ENCODE results near the gene TOLLIP.

The TOLLIP gene

GRCh38 chr11:1260620-1261019 lies 48.8 kb downstream of the TOLLIP start:
- no peak for DNase-seq (ENCODE audit: extremely low spot score)
- ChIA-PET POLR2A (no interaction called here), CTCF (interaction anchor here (0.5 kb wide), 1 partner anchor 370 kb away, joined by 4 read pairs; no protein-coding TSS in a partner anchor)
- TF ChIP-seq FOXK2 (IDR thresholded peaks at IDR 0.05): no peak
- no peak for TF ChIP-seq SUZ12 (IDR thresholded peaks at IDR 0.05)
- no peak for TF ChIP-seq NFRKB (IDR thresholded peaks at IDR 0.05)
- no peak for TF ChIP-seq HDGF (IDR thresholded peaks at IDR 0.05; ENCODE audit: borderline replicate concordance)

GRCh38 chr11:1260023-1260501 lies 49.4 kb downstream of the TOLLIP start:
- ChIA-PET CTCF (interaction anchor here (0.5 kb wide), 1 partner anchor 371 kb away, joined by 4 read pairs; no protein-coding TSS in a partner anchor), POLR2A (no interaction called here)
- TF ChIP-seq TARDBP (IDR thresholded peaks at IDR 0.05) (no peak), ELF4 (IDR thresholded peaks at IDR 0.05) (no peak), NFRKB (IDR thresholded peaks at IDR 0.05) (no peak), HDGF (IDR thresholded peaks at IDR 0.05; ENCODE audit: borderline replicate concordance) (no peak), SP1 (IDR thresholded peaks at IDR 0.05) (no peak), FOXM1 (IDR thresholded peaks at IDR 0.05; ENCODE audit: borderline replicate concordance) (no peak), BHLHE40 (IDR thresholded peaks at IDR 0.05; ENCODE audit: borderline replicate concordance) (no peak), ARNT (IDR thresholded peaks at IDR 0.05) (no peak), SUZ12 (IDR thresholded peaks at IDR 0.05) (no peak), FOXA1 (IDR thresholded peaks at IDR 0.05) (no peak), PKNOX1 (IDR thresholded peaks at IDR 0.05) (no peak), LEF1 (IDR thresholded peaks at IDR 0.05; ENCODE audit: borderline replicate concordance) (no peak), L3MBTL2 (conservative IDR thresholded peaks at IDR 0.05) (no peak), ZNF384 (IDR thresholded peaks at IDR 0.05) (no peak), CTBP1 (IDR thresholded peaks at IDR 0.05; ENCODE audit: borderline replicate concordance) (no peak), FOXK2 (IDR thresholded peaks at IDR 0.05) (no peak)
- DNase-seq (ENCODE audit: extremely low spot score): peak; percentile 70

GRCh38 chr11:1259561-1259960 lies 49.9 kb downstream of the TOLLIP start:
- ChIA-PET CTCF (no interaction called here), POLR2A (no interaction called here)
- no peak for TF ChIP-seq SP1 (IDR thresholded peaks at IDR 0.05)
- TF ChIP-seq CTBP1 (IDR thresholded peaks at IDR 0.05; ENCODE audit: borderline replicate concordance): no peak
- TF ChIP-seq HDGF (IDR thresholded peaks at IDR 0.05; ENCODE audit: borderline replicate concordance): no peak
- no peak for TF ChIP-seq PKNOX1 (IDR thresholded peaks at IDR 0.05)
- TF ChIP-seq ELF4 (IDR thresholded peaks at IDR 0.05): no peak
- TF ChIP-seq NFRKB (IDR thresholded peaks at IDR 0.05): no peak
- TF ChIP-seq SUZ12 (IDR thresholded peaks at IDR 0.05): no peak
- no peak for TF ChIP-seq L3MBTL2 (conservative IDR thresholded peaks at IDR 0.05)
- no peak for TF ChIP-seq FOXM1 (IDR thresholded peaks at IDR 0.05; ENCODE audit: borderline replicate concordance)
- no peak for TF ChIP-seq FOXA1 (IDR thresholded peaks at IDR 0.05)
- TF ChIP-seq ZNF384 (IDR thresholded peaks at IDR 0.05): no peak
- no peak for DNase-seq (ENCODE audit: extremely low spot score)

- POLR2A ChIA-PET: no interaction called here
Observed at GRCh38 chr11:1259076-1259461, 50.4 kb downstream of the TOLLIP start.

GRCh38 chr11:1258401-1259075 lies 50.9 kb downstream of the TOLLIP start:
- no peak for TF ChIP-seq CTBP1 (IDR thresholded peaks at IDR 0.05; ENCODE audit: borderline replicate concordance)
- DNase-seq (ENCODE audit: extremely low spot score): no peak
- POLR2A ChIA-PET: no interaction called here
- CTCF ChIA-PET: no interaction called here

More at GRCh38 chr11:1259076-1259461, 50.4 kb downstream of the TOLLIP start:
- no peak for DNase-seq (ENCODE audit: extremely low spot score)
- CTCF ChIA-PET: no interaction called here
- TF ChIP-seq FOXA1 (IDR thresholded peaks at IDR 0.05) (no peak), SP1 (IDR thresholded peaks at IDR 0.05) (no peak), LEF1 (IDR thresholded peaks at IDR 0.05; ENCODE audit: borderline replicate concordance) (no peak), PKNOX1 (IDR thresholded peaks at IDR 0.05) (no peak), ZNF384 (IDR thresholded peaks at IDR 0.05) (no peak), CTBP1 (IDR thresholded peaks at IDR 0.05; ENCODE audit: borderline replicate concordance) (no peak), FOXM1 (IDR thresholded peaks at IDR 0.05; ENCODE audit: borderline replicate concordance) (no peak), TARDBP (IDR thresholded peaks at IDR 0.05) (no peak), ARNT (IDR thresholded peaks at IDR 0.05) (no peak), ELF4 (IDR thresholded peaks at IDR 0.05) (no peak), HDGF (IDR thresholded peaks at IDR 0.05; ENCODE audit: borderline replicate concordance) (no peak), NFRKB (IDR thresholded peaks at IDR 0.05) (no peak), L3MBTL2 (conservative IDR thresholded peaks at IDR 0.05) (no peak), SUZ12 (IDR thresholded peaks at IDR 0.05) (no peak), FOXK2 (IDR thresholded peaks at IDR 0.05) (no peak), BHLHE40 (IDR thresholded peaks at IDR 0.05; ENCODE audit: borderline replicate concordance) (no peak)

GRCh38 chr11:1257916-1258315 lies 51.5 kb downstream of the TOLLIP start:
- TF ChIP-seq L3MBTL2 (conservative IDR thresholded peaks at IDR 0.05): no peak
- no peak for TF ChIP-seq ARNT (IDR thresholded peaks at IDR 0.05)
- TF ChIP-seq SP1 (IDR thresholded peaks at IDR 0.05): no peak
- no peak for DNase-seq (ENCODE audit: extremely low spot score)
- POLR2A ChIA-PET: no interaction called here
- CTCF ChIA-PET: no interaction called here

DNA sequence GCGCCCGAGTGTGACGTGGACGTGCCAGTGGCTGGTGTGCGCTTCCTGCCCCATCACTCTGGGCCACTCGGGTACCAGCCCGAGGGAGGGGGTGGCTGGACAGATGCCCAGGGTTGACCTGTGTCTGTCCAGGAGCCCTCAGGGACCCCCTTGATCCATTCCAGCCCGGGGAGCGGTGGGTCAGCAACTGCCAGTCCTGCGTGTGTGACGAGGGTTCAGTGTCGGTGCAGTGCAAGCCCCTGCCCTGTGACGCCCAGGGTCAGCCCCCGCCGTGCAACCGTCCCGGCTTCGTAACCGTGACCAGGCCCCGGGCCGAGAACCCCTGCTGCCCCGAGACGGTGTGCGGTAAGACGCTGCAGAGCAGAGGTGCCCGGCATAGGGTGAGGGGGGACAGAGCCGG lies 52.1 kb downstream of the TOLLIP start:
- ChIA-PET POLR2A (no interaction called here), CTCF (no interaction called here)
- no peak for DNase-seq (ENCODE audit: extremely low spot score)
- no peak for TF ChIP-seq HDGF (IDR thresholded peaks at IDR 0.05; ENCODE audit: borderline replicate concordance)
- no peak for TF ChIP-seq SUZ12 (IDR thresholded peaks at IDR 0.05)
- TF ChIP-seq FOXA1 (IDR thresholded peaks at IDR 0.05): no peak
- TF ChIP-seq BHLHE40 (IDR thresholded peaks at IDR 0.05; ENCODE audit: borderline replicate concordance): no peak
- no peak for TF ChIP-seq CTBP1 (IDR thresholded peaks at IDR 0.05; ENCODE audit: borderline replicate concordance)
- no peak for TF ChIP-seq SP1 (IDR thresholded peaks at IDR 0.05)
- no peak for TF ChIP-seq ELF4 (IDR thresholded peaks at IDR 0.05)
